ENCODE measurements around the gene RORC. TPM values are rescaled to one million over a fixed set of nuclear protein-coding genes. Genes with fewer than 3 reads are reported as not detected.
A peak's percentile ranks its signal among the peaks of the same experiment; 100 is the strongest.
"Not testable (repeated sequence)": the region's sequence is repeated elsewhere in the genome, so short reads cannot be mapped to it uniquely, and the experiment has no call there.

RORC gene
- total RNA-seq, 1 experiment from 2014 or later = 0.26 TPM

DNA sequence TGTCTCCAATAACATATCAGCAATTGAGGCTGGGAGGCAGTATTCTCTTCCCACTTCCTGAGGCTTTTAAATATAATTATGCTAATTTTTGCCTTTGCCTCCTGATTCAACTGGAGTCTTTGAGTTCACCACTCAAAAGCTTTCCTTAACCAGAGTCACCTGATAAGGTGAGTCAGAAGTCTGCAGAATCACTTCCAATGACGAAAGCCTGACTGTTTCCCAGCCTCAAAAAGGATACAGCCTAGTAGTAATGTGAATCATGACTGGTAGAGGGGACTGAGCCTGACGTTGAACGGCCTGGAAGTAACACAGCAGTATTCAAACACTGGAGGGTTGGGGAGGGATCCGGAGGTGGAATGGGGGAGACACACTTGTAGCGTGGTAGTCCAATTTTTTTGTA is 57.9 kb downstream of the RORC start:
- ChIA-PET CTCF (no interaction called here), POLR2A (ENCODE audit: unreplicated experiment) (interaction anchor here (0.5 kb wide), 1 partner anchor 263 kb away, joined by 5 read pairs; the partner anchor contains the start of gene S100A11)
- Histone ChIP-seq H3K36me3 (ENCODE audit: low read depth, low read length) (peaks cover 21% of the 10 kb centered on the region), H3K79me2 (ENCODE audit: low read length) (no peaks in the 10 kb centered on the region), H3K4me2 (ENCODE audit: low read length) (peak overlapping the region; percentile 19; the same call in 1 of the 2 replicates), H3F3A (ENCODE audit: low read length, unreplicated experiment) (no peaks in the 10 kb centered on the region), H3K4me1 (ENCODE audit: insufficient read depth, low read length) (peaks cover 14% of the 10 kb centered on the region), H3K27me3 (ENCODE audit: low read length) (no peaks in the 10 kb centered on the region), H2AFZ (ENCODE audit: low read length) (no peak overlapping the region), H3K4me3 (ENCODE audit: low read length) (no peak overlapping the region), H3K9ac (ENCODE audit: low read length) (peak overlapping the region; percentile 22; the same call in 1 of the 2 replicates), H3K9me3 (ENCODE audit: low read length) (no peaks in the 10 kb centered on the region), H3K27ac (ENCODE audit: low read length) (peak overlapping the region; percentile 50), H4K20me1 (ENCODE audit: low read length) (no peaks in the 10 kb centered on the region), H3K9me2 (replicated peaks; ENCODE audit: low read length) (no peaks in the 10 kb centered on the region)
- TF ChIP-seq, protein P1, sequence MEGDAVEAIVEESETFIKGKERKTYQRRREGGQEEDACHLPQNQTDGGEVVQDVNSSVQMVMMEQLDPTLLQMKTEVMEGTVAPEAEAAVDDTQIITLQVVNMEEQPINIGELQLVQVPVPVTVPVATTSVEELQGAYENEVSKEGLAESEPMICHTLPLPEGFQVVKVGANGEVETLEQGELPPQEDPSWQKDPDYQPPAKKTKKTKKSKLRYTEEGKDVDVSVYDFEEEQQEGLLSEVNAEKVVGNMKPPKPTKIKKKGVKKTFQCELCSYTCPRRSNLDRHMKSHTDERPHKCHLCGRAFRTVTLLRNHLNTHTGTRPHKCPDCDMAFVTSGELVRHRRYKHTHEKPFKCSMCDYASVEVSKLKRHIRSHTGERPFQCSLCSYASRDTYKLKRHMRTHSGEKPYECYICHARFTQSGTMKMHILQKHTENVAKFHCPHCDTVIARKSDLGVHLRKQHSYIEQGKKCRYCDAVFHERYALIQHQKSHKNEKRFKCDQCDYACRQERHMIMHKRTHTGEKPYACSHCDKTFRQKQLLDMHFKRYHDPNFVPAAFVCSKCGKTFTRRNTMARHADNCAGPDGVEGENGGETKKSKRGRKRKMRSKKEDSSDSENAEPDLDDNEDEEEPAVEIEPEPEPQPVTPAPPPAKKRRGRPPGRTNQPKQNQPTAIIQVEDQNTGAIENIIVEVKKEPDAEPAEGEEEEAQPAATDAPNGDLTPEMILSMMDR (conservative IDR thresholded peaks at IDR 0.05; ENCODE audit: low read depth, low read length) = no peak
- TF ChIP-seq EZH2 (IDR thresholded peaks at IDR 0.05; ENCODE audit: low read length, unreplicated experiment) (no peak), EZH2phosphoT487 (IDR thresholded peaks at IDR 0.05; ENCODE audit: borderline replicate concordance, low read length) (no peak)
- DNase-seq (peak; percentile 93), ATAC-seq (peak; percentile 98)
- no TSS peak for BruUV-seq (replicated peaks)
- intact Hi-C loops (cut with micrococcal nuclease) = no loop called here

GRCh38 chr1:151769270-151769669 is 62.3 kb downstream of the RORC start:
- H3K36me3 ChIP-seq (ENCODE audit: low read depth, low read length); H3K9me3 ChIP-seq (ENCODE audit: low read length); H3K4me2 ChIP-seq (ENCODE audit: low read length); H2AFZ ChIP-seq (ENCODE audit: low read length); H3K9ac ChIP-seq (ENCODE audit: low read length); H3K4me3 ChIP-seq (ENCODE audit: low read length); H3F3A ChIP-seq (ENCODE audit: low read length, unreplicated experiment); H3K27me3 ChIP-seq (ENCODE audit: low read length); CTCF ChIA-PET; H4K20me1 ChIP-seq (ENCODE audit: low read length); POLR2A ChIA-PET (ENCODE audit: unreplicated experiment); H3K27ac ChIP-seq (ENCODE audit: low read length); intact Hi-C loops (cut with micrococcal nuclease); ATAC-seq; BruUV-seq (replicated peaks); H3K9me2 ChIP-seq (replicated peaks; ENCODE audit: low read length); H3K79me2 ChIP-seq (ENCODE audit: low read length); DNase-seq: not testable (repeated sequence)
- peaks cover 30% of the 10 kb centered on the region for H3K4me1 ChIP-seq (ENCODE audit: insufficient read depth, low read length)

DNA sequence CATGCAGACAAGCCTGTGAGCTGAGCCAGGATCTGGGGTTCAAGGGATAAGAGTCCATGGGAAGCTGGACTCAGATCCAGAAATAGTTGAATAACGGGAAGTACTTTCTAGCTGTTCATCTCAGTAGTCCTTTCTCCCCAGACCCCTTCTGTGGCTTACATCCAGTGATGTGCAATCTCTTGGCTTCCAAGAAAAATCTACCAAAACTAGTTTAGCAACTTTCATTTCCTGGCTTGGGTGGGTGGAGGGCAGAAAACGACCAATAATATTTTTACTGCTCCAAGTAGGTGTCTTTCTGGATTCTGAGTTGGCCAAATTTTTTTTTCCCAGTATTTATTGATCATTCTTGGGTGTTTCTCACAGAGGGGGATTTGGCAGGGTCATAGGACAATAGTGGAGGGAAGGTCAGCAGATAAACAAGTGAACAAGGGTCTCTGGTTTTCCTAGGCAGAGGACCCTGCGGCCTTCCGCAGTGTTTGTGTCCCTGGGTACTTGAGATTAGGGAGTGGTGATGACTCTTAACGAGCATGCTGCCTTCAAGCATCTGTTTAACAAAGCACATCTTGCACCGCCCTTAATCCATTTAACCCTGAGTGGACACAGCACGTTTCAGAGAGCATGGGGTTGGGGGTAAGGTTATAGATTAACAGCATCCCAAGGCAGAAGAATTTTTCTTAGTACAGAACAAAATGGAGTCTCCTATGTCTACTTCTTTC is 63.1 kb downstream of the RORC start:
- intact Hi-C loops (cut with micrococcal nuclease) = loop anchor here (1.0 kb wide), 1 partner anchor 68 kb away; no protein-coding TSS in a partner anchor
- CTCF ChIA-PET; POLR2A ChIA-PET (ENCODE audit: unreplicated experiment); H3K9me2 ChIP-seq (replicated peaks; ENCODE audit: low read length); H3K79me2 ChIP-seq (ENCODE audit: low read length); H3K27me3 ChIP-seq (ENCODE audit: low read length); BruUV-seq (replicated peaks); H3F3A ChIP-seq (ENCODE audit: low read length, unreplicated experiment); H3K36me3 ChIP-seq (ENCODE audit: low read depth, low read length); H4K20me1 ChIP-seq (ENCODE audit: low read length); H3K9ac ChIP-seq (ENCODE audit: low read length); H3K9me3 ChIP-seq (ENCODE audit: low read length): not testable (repeated sequence)
- ATAC-seq (peak; percentile 39), DNase-seq (peak; percentile 97)
- H3K4me3 ChIP-seq (ENCODE audit: low read length) = peak overlapping the region; percentile 20; the same call in 1 of the 2 replicates
- peaks cover 27% of the 10 kb centered on the region for H3K4me1 ChIP-seq (ENCODE audit: insufficient read depth, low read length)
- peak overlapping the region; percentile 70 for H3K4me2 ChIP-seq (ENCODE audit: low read length)
- H3K27ac ChIP-seq (ENCODE audit: low read length) = peak overlapping the region; percentile 59
- 0 out of 2 replicates have a peak overlapping the region, but pooled peaks have one; percentile 44 for H2AFZ ChIP-seq (ENCODE audit: low read length)
